ENCODE measurements around the gene CLCN2. TPM values are rescaled to one million over a fixed set of nuclear protein-coding genes. Genes with fewer than 3 reads are reported as not detected.

Gene CLCN2
- total RNA-seq, 1 experiment from 2014 or later, result 21.6 TPM

DNA sequence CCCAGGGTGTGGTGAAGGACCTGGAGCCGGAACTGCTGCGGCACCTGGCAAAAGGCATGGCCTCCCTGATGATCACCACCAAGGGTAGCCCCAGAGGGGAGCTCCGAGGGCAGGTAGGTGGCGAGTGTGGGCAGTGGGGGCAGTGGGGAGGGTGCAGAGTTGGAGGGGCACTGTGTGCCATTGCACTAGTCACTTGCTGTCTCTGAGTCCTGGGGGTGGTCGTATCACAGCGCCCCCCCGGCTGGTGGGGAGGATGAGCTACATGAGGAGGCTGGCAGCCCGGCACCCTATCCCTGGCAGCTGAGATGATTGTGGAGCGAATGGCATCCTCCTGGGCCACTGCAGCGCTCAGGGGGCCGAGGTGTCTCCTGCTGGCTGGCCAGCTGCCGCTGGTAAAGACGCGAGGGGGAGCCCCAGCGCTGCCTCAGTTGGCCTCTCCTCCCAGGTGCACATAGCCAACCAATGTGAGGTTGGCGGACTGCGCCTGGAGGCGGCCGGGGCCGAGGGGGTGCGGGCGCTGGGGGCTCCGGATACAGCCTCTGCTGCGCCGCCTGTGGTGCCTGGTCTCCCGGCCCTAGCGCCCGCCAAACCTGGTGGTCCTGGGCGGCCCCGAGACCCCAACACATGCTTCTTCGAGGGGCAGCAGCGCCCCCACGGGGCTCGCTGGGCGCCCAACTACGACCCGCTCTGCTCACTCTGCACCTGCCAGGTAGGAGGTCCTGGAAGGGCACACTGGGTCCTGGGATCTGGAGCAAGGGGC lies 24.8 kb upstream of the CLCN2 start:
- no peaks in the 10 kb centered on the region for H3K4me1 ChIP-seq (ENCODE audit: control insufficient read depth in 1 of 2, insufficient read depth in 2 of 2, low read length in 2 of 2)
- H3K79me2 ChIP-seq (ENCODE audit: insufficient read depth, low read length), result no peaks in the 10 kb centered on the region
- no peak overlapping the region for H3K27ac ChIP-seq (ENCODE audit: low read depth, low read length)
- no TSS peak for BruUV-seq (replicated peaks)
- no peaks in the 10 kb centered on the region for H3K9me3 ChIP-seq (ENCODE audit: control insufficient read depth in 1 of 2, insufficient read depth in 1 of 2, low read depth in 1 of 2, low read length in 2 of 2)
- no peaks in the 10 kb centered on the region for H3K27me3 ChIP-seq (ENCODE audit: insufficient read depth, low read length)
- intact Hi-C loops (cut with micrococcal nuclease), result no loop called here
- no peak overlapping the region for H3K9ac ChIP-seq (ENCODE audit: low read length)
- no peak for ATAC-seq
- H3K4me2 ChIP-seq (ENCODE audit: low read length), result no peak overlapping the region
- no peaks in the 10 kb centered on the region for H3K9me2 ChIP-seq (ENCODE audit: insufficient read depth)
- POLR2A ChIA-PET, result no interaction called here
- H4K20me1 ChIP-seq (ENCODE audit: insufficient read depth), result no peaks in the 10 kb centered on the region
- TF ChIP-seq CEBPB (IDR thresholded peaks at IDR 0.05; ENCODE audit: low read depth), result no peak
- no peak for TF ChIP-seq EGR1 (IDR thresholded peaks at IDR 0.05; ENCODE audit: low read depth)
- TF ChIP-seq, protein P1, sequence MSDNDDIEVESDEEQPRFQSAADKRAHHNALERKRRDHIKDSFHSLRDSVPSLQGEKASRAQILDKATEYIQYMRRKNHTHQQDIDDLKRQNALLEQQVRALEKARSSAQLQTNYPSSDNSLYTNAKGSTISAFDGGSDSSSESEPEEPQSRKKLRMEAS (IDR thresholded peaks at IDR 0.05), result no peak
- no peak for TF ChIP-seq SP1 (IDR thresholded peaks at IDR 0.05; ENCODE audit: low read depth)
- TF ChIP-seq TCF7L2 (IDR thresholded peaks at IDR 0.05; ENCODE audit: borderline replicate concordance, extremely low read depth, insufficient read depth, insufficient read length), result no peak
- TF ChIP-seq, protein P2, sequence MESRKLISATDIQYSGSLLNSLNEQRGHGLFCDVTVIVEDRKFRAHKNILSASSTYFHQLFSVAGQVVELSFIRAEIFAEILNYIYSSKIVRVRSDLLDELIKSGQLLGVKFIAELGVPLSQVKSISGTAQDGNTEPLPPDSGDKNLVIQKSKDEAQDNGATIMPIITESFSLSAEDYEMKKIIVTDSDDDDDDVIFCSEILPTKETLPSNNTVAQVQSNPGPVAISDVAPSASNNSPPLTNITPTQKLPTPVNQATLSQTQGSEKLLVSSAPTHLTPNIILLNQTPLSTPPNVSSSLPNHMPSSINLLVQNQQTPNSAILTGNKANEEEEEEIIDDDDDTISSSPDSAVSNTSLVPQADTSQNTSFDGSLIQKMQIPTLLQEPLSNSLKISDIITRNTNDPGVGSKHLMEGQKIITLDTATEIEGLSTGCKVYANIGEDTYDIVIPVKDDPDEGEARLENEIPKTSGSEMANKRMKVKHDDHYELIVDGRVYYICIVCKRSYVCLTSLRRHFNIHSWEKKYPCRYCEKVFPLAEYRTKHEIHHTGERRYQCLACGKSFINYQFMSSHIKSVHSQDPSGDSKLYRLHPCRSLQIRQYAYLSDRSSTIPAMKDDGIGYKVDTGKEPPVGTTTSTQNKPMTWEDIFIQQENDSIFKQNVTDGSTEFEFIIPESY (IDR thresholded peaks at IDR 0.05; ENCODE audit: extremely low read depth, insufficient replicate concordance, low read length), result no peak
- TF ChIP-seq CBX3 (IDR thresholded peaks at IDR 0.05; ENCODE audit: low read depth), result no peak
- no peak for TF ChIP-seq POLR2A (IDR thresholded peaks at IDR 0.05; ENCODE audit: borderline replicate concordance, extremely low read depth, insufficient read depth, insufficient read length)
- no peak for TF ChIP-seq FOSL1 (IDR thresholded peaks at IDR 0.05; ENCODE audit: low read depth)
- TF ChIP-seq YY1 (IDR thresholded peaks at IDR 0.05; ENCODE audit: extremely low read depth, insufficient replicate concordance, low read depth, low read length), result no peak
- TF ChIP-seq JUND (IDR thresholded peaks at IDR 0.05), result no peak
- TF ChIP-seq SRF (IDR thresholded peaks at IDR 0.05; ENCODE audit: low read depth), result no peak
- TF ChIP-seq ZFX (IDR thresholded peaks at IDR 0.05), result no peak
- H3K4me3 ChIP-seq (replicated peaks in 1 of 2; ENCODE audit: low read depth in 1 of 2, low read length in 2 of 2), result no peak overlapping the region
- CTCF ChIA-PET, result interaction anchor here (0.6 to 1.4 kb wide), 2 partner anchors 15 to 154 kb away, joined by 3 to 5 read pairs; no protein-coding TSS in a partner anchor
- DNase-seq (ENCODE audit: low read depth, low spot score), result no peak
- H3K36me3 ChIP-seq (ENCODE audit: control insufficient read depth in 1 of 2, insufficient read depth in 2 of 2, low read length in 2 of 2), result no peaks in the 10 kb centered on the region
- RAD21 ChIA-PET (ENCODE audit: low non-redundant PET in 1 of 2, low total read pairs in 2 of 2, uncharacterized antibody in 2 of 2, unreplicated experiment in 2 of 2), result no interaction called here
- no peak overlapping the region for H2AFZ ChIP-seq (ENCODE audit: low read depth, low read length, poor library complexity, severe bottlenecking)
